Embryonic facial prominence (tissue), 1 donor: Measurements from ENCODE around the gene ZCCHC14.
"Not testable (repeated sequence)": the region's sequence is repeated elsewhere in the genome, so short reads cannot be mapped to it uniquely, and the experiment has no call there.

Experiments
- DNase-seq: peaks from one replicate; pipeline ENCODE4 v3.0.0-alpha.2; 2016; ENCODE audit errors: extremely low spot score

Gene ZCCHC14

GRCh38 chr16:87362828-87363559 is 129.8 kb downstream of the ZCCHC14 start:
- DNase-seq = not testable (repeated sequence)

GRCh38 chr16:87361916-87362619 is 130.8 kb downstream of the ZCCHC14 start:
- no peak for DNase-seq

GRCh38 chr16:87360862-87361610 is 131.8 kb downstream of the ZCCHC14 start:
- no peak for DNase-seq

GRCh38 chr16:87359121-87359520 is 133.7 kb downstream of the ZCCHC14 start:
- DNase-seq = no peak

DNA sequence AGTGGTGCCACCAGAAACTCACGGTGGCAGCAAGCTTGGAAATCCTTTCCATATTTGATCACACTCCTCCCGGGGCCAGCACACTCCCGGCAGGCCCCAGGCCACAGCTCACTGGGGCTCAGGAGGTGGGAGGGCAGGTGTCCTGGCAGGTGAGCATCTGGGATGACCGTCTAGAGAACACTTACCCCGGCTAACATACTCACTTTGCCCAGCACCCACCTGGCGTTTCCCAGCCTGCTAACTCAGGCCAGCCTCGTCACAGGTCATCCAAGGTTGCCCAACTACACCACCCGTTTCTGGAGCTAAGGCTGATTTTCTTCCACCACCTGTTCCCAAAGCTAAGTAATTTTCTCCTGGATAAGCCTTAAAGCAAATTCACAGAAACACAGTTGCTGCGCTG is 134.1 kb downstream of the ZCCHC14 start:
- no peak for DNase-seq

DNA sequence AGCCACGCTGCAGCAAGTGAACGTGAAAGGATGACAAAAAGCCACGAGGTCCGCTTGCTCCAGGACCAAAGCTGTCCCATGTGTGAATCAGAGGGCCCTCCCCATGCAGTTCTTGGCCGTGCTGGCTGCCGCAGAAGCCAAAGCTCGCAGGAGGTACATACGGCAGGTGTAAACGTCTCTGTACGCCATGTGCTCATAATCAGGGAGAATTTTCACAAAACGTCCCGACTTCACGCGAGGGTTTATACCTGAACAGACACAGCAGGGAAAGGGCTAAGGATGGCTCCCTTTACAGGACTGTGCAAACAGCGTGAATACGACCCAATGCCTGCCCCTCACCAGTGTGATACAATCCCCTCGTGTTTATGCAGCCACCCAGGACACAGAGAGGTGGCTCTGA is 134.6 kb downstream of the ZCCHC14 start:
- DNase-seq = no peak

- DNase-seq = no peak
Measured at GRCh38 chr16:87356491-87356853, 136.4 kb downstream of the ZCCHC14 start.
